MM.1S (cell line): ENCODE data around the gene ZNF804A.

Experiments used
- CTCF ChIP-seq: fragments of 300-600 bp; sonication (generic); IDR thresholded peaks from 2 replicates; pipeline ENCODE4 v1.5.1; 2016; ENCODE audit warnings: antibody characterized with exemption, low read length, mixed read lengths
- EZH2 ChIP-seq: fragments of 300-600 bp; sonication (generic); optimal IDR thresholded peaks from 2 replicates; pipeline ENCODE3; 2017; ENCODE audit warnings: low read depth, mild to moderate bottlenecking, antibody characterized with exemption, low read length, mixed read lengths
- EZH2phosphoT487 ChIP-seq: fragments of 300-600 bp; sonication (generic); IDR thresholded peaks from 2 replicates; pipeline ENCODE4 v1.6.1; 2018; ENCODE audit warnings: antibody characterized with exemption, low read length

- TF ChIP-seq CTCF (no peak), EZH2 (no peak), EZH2phosphoT487 (no peak)
Observed at GRCh38 chr2:184849516-184849915, 251.2 kb downstream of the ZNF804A start.
